Endothelial cell of umbilical vein (primary cell): ENCODE data around the gene KIF27. TPM values are rescaled to one million over a fixed set of nuclear protein-coding genes. Genes with fewer than 3 reads are reported as not detected.

Source experiments
- BruUV-seq: library from RNA; stranded (reverse); fragments of 400-500 nt; replicated peaks from 2 replicates; lab custom pipeline; 2021; lab: Mats Ljungman, UMichigan
- CTCF ChIA-PET: fragments of 300-600, 350-600 bp; sonication (Branson Sonifier 250); formaldehyde crosslinking; loops from one replicate; lab custom pipeline; 2021; ENCODE audit warnings: antibody characterized with exemption, inconsistent platforms; lab: Charles Lee
- POLR2A ChIA-PET: fragments of 300-600, 350-600 bp; sonication (Branson Sonifier 250); formaldehyde crosslinking; loops from one replicate; lab custom pipeline; 2021; ENCODE audit warnings: antibody characterized with exemption, inconsistent platforms; lab: Charles Lee
- DNase-seq: peaks from one replicate; pipeline ENCODE4 v3.0.0-alpha.2; 2011; ENCODE audit warnings: low read depth, low spot score
- FAIRE-seq: peaks from 2 replicates; lab custom pipeline; 2011; peaks lifted over from hg19 to GRCh38; lab: Jason Lieb, UNC
- H2AFZ ChIP-seq: 2 replicates; pipeline ENCODE4 v1.6.0; 2012; ENCODE audit warnings: low read depth, low read length, control low read depth, inconsistent platforms
- H3K27ac ChIP-seq: 2 replicates; pipeline ENCODE4 v1.5.1; 2011; ENCODE audit warnings: low read depth, mild to moderate bottlenecking, control low read depth, low read length, moderate library complexity; ENCODE audit not compliant: insufficient read depth
- H3K27me3 ChIP-seq, 2 experiments: 2 replicates each; pipeline versions ENCODE4 v1.6.0 to v1.6.1; 2011; ENCODE audit warnings: low read length in 2 of 2, mixed read lengths in 1 of 2; ENCODE audit not compliant: control insufficient read depth in 2 of 2, insufficient read depth in 2 of 2
- H3K36me3 ChIP-seq, 2 experiments: 2 replicates in 1 of 2; 3 replicates in 1 of 2; pipeline ENCODE4 v1.5.1; 2011; ENCODE audit warnings: low read length in 2 of 2, mild to moderate bottlenecking in 1 of 2, moderate library complexity in 1 of 2; ENCODE audit not compliant: control insufficient read depth in 2 of 2, insufficient read depth in 2 of 2; ENCODE audit errors: extremely low read depth in 1 of 2
- H3K4me1 ChIP-seq: 3 replicates; pipeline ENCODE4 v1.5.1; 2011; ENCODE audit warnings: mild to moderate bottlenecking, low read length; ENCODE audit not compliant: control insufficient read depth, insufficient read depth; ENCODE audit errors: extremely low read depth
- H3K4me2 ChIP-seq: 2 replicates; pipeline ENCODE4 v1.6.1; 2011; ENCODE audit warnings: low read length, control low read depth, mixed read lengths; ENCODE audit not compliant: insufficient read depth
- H3K4me3 ChIP-seq, 3 experiments: fragments of 200-600 bp in 1 of 3; sonication (generic), shearing (Covaris generic) in 1 of 3; replicated peaks in 1 of 3; 2 replicates each; pipeline ENCODE4 v1.5.1; 2011 to 2016; ENCODE audit warnings: control low read depth in 3 of 3, low read length in 3 of 3, mild to moderate bottlenecking in 2 of 3, inconsistent platforms in 1 of 3, low read depth in 1 of 3, moderate library complexity in 1 of 3; ENCODE audit not compliant: insufficient read depth in 1 of 3
- H3K79me2 ChIP-seq: 2 replicates; pipeline ENCODE4 v1.6.0; 2012; ENCODE audit warnings: low read length, inconsistent platforms; ENCODE audit not compliant: control insufficient read depth, insufficient read depth
- H3K9ac ChIP-seq: replicated peaks from 2 replicates; pipeline ENCODE3; 2011; ENCODE audit warnings: low read length, control low read depth; ENCODE audit not compliant: insufficient read depth; ENCODE audit errors: extremely low read depth
- H3K9me1 ChIP-seq: replicated peaks from 3 replicates; pipeline ENCODE4 v1.6.0; 2011; ENCODE audit warnings: mild to moderate bottlenecking, low read length; ENCODE audit not compliant: control insufficient read depth, insufficient read depth; ENCODE audit errors: extremely low read depth
- H3K9me3 ChIP-seq: replicated peaks from 2 replicates; pipeline ENCODE4 v1.5.1; 2012; ENCODE audit warnings: low read length, inconsistent platforms; ENCODE audit not compliant: control insufficient read depth, insufficient read depth
- H4K20me1 ChIP-seq: replicated peaks from 2 replicates; pipeline ENCODE3; 2011; ENCODE audit warnings: mild to moderate bottlenecking, low read length; ENCODE audit not compliant: control insufficient read depth, insufficient read depth; ENCODE audit errors: extremely low read depth
- CTCF ChIP-seq, 2 donors: IDR thresholded peaks; 1 replicate in 1 of 2; 2 replicates in 1 of 2; pipeline ENCODE4 v1.5.1; 2011; ENCODE audit warnings: low read length in 2 of 2, mild to moderate bottlenecking in 2 of 2, moderate library complexity in 2 of 2, control low read depth in 1 of 2, inconsistent platforms in 1 of 2, low read depth in 1 of 2; ENCODE audit not compliant: insufficient read depth in 1 of 2; ENCODE audit errors: extremely low read depth in 1 of 2
- EZH2 ChIP-seq: IDR thresholded peaks from 2 replicates; pipeline ENCODE4 v1.6.1; 2012; ENCODE audit warnings: borderline replicate concordance, low read depth, mild to moderate bottlenecking, moderate library complexity, low read length, inconsistent platforms; ENCODE audit not compliant: severe bottlenecking
- FOS ChIP-seq: IDR thresholded peaks from 2 replicates; pipeline ENCODE4 v1.6.1; 2011; ENCODE audit warnings: mild to moderate bottlenecking, low read length, moderate library complexity, borderline replicate concordance; ENCODE audit not compliant: insufficient read depth
- GATA2 ChIP-seq: IDR thresholded peaks from 2 replicates; pipeline ENCODE4 v1.7.0; 2011; ENCODE audit warnings: low read depth, mild to moderate bottlenecking, moderate library complexity, mixed read lengths, low read length; ENCODE audit not compliant: insufficient read length, insufficient read depth
- JUN ChIP-seq: IDR thresholded peaks from 2 replicates; pipeline ENCODE4 v1.6.1; 2011; ENCODE audit warnings: borderline replicate concordance, low read depth; ENCODE audit not compliant: insufficient read length, insufficient read depth
- MAX ChIP-seq: IDR thresholded peaks from 2 replicates; pipeline ENCODE4 v1.6.1; 2011; ENCODE audit not compliant: insufficient read depth, insufficient read length
- MYC ChIP-seq: IDR thresholded peaks from one replicate; pipeline ENCODE4 v1.6.1; 2011; ENCODE audit warnings: mild to moderate bottlenecking, low read depth, low read length
- POLR2A ChIP-seq: IDR thresholded peaks from 2 replicates; pipeline ENCODE4 v1.6.1; 2012; ENCODE audit warnings: low read depth, mild to moderate bottlenecking, control low read depth, low read length
- POLR2AphosphoS5 ChIP-seq: IDR thresholded peaks from 2 replicates; pipeline ENCODE4 v1.6.1; 2012; ENCODE audit warnings: low read depth, mild to moderate bottlenecking, control low read depth, low read length, moderate library complexity; ENCODE audit not compliant: insufficient read depth
- dilution Hi-C: fragments of 300-500 bp; cut with MboI; formaldehyde crosslinking; loops from one replicate; pipeline ENCODE4 v1.15.0; 2019; ENCODE audit warnings: low sequenced_read_pairs; ENCODE audit not compliant: extremely low pct_ligation_motif_present
- intact Hi-C: fragments of 100-400 bp; cut with micrococcal nuclease; formaldehyde crosslinking; loops from one replicate; pipeline ENCODE4 v1.10.0; 2022
- polyA plus RNA-seq, 4 experiments: library from polyadenylated mRNA; depleted of rRNA in 3 of 4; stranded (reverse) in 3 of 4; unstranded in 1 of 4; fragments of >200 nt; gene quantifications; 2 replicates each; pipeline versions ENCODE4 v1.2.1 to v1.2.3, GENCODE V29; 2011 to 2012; ENCODE audit warnings: missing spikeins in 1 of 4
- total RNA-seq: library from RNA; stranded (reverse); gene quantifications from 2 replicates; pipeline ENCODE4 v1.2.3, GENCODE V29; 2021

KIF27 gene
- total and polyA plus RNA-seq, 2 donors (not counting 3 experiments of a cell fraction or from before 2014, with no cell fraction given) = 0.28 to 3.2 TPM

DNA sequence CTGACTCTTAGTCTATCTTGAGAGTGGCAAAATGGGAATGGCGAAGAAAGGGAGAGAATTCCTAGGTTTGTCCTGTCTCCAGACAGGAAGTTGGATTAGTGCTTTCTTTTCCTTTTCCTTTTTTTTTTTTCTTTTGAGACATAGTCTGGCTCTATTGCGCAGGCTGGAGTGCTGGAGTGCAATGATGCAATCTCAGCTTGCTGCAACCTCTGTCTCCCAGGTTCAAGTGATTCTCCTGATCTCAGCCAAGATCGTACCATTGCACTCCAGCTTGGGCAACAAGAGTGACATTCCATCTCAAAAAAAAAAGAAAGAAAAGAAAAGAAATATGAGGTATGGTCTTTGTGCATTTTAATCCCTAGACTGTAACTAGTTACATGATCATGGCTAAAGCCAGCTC is 12.6 kb upstream of the KIF27 start:
- intact Hi-C loops = loop anchor here (2.0 kb wide), 1 partner anchor 47 kb away; the partner anchor contains the start of genes HNRNPK and RMI1
- FAIRE-seq = no peak
- CTCF ChIA-PET = interaction anchor here (2.1 to 3.1 kb wide), 3 partner anchors 13 to 332 kb away, joined by 7 to 15 read pairs (median 8); partner anchors contain the start of gene KIF27

More for the DNA sequence above, 12.6 kb upstream of the KIF27 start:
- TF ChIP-seq MYC (no peak), FOS (no peak), GATA2 (no peak), POLR2AphosphoS5 (no peak), MAX (no peak), CTCF (IDR thresholded peaks at IDR 0.05; ENCODE audit: extremely low read depth in 1 of 2, insufficient read depth in 1 of 2, low read depth in 1 of 2, low read length in 2 of 2) (no peak), JUN (no peak), EZH2 (no peak), POLR2A (no peak)
- H3K4me1 ChIP-seq = peaks cover 7% of the 10 kb centered on the region
- H3K27ac ChIP-seq = no peak overlapping the region
- H3K36me3 ChIP-seq = no peaks in the 10 kb centered on the region
- BruUV-seq = no TSS peak
- H3K9me1 ChIP-seq = no peaks in the 10 kb centered on the region
- H3K27me3 ChIP-seq = no peaks in the 10 kb centered on the region
- H3K4me2 ChIP-seq = no peak overlapping the region
- H3K4me3 ChIP-seq = no peak overlapping the region
- H3K9ac ChIP-seq = no peak overlapping the region
- H3K9me3 ChIP-seq = no peaks in the 10 kb centered on the region
- POLR2A ChIA-PET = no interaction called here
- H4K20me1 ChIP-seq = no peaks in the 10 kb centered on the region
- DNase-seq = no peak
- dilution Hi-C loops = no loop called here
- H2AFZ ChIP-seq = no peak overlapping the region
- no peaks in the 10 kb centered on the region for H3K79me2 ChIP-seq
